HG03066 (cell line): Measurements from ENCODE around the gene SH3GLB1.
"Not testable (repeated sequence)": the region's sequence is repeated elsewhere in the genome, so short reads cannot be mapped to it uniquely, and the experiment has no call there.

ENCODE experiments used
- ATAC-seq: cut with Tn5 transposase; IDR thresholded peaks from one replicate; pipeline ENCODE4 v1.9.1; 2021; ENCODE audit warnings: low read depth; ENCODE audit not compliant: unreplicated experiment

The SH3GLB1 gene

GRCh38 chr1:86704458-86704971 lies at the start of gene SH3GLB1:
Gene SH3GLB1, plus strand, starts transcription at chr1:86704576. Its CDS starts 324 bp downstream, at chr1:86704900.
- peak; percentile 75 for ATAC-seq

GRCh38 chr1:86658381-86658780 lies 46.0 kb upstream of the SH3GLB1 start:
- ATAC-seq, result not testable (repeated sequence)

- no peak for ATAC-seq
Observed at GRCh38 chr1:86666368-86666767, 38.0 kb upstream of the SH3GLB1 start.

GRCh38 chr1:86687595-86687994 lies 16.8 kb upstream of the SH3GLB1 start:
- no peak for ATAC-seq

DNA sequence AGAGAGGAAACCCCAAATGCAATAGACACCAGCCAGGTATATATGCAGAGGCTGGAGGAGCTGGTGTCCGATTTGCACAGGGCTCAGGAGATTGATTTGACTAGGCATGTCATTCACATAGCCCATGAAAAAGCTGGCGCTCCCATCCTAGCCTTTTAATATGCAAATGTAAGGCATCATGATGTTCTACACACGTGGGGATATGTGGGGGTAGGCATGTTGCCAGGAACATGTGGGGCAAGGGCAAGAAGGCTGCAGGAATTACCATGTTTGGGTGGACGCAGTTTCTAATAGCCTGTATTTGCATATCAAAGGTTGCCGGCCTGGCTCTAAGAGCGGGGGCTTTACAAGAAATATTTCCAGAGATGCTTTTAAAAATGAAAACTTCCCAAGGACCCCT lies 11.7 kb upstream of the SH3GLB1 start:
- ATAC-seq, result no peak

GRCh38 chr1:86695400-86695799 lies 9.0 kb upstream of the SH3GLB1 start:
- ATAC-seq, result no peak

DNA sequence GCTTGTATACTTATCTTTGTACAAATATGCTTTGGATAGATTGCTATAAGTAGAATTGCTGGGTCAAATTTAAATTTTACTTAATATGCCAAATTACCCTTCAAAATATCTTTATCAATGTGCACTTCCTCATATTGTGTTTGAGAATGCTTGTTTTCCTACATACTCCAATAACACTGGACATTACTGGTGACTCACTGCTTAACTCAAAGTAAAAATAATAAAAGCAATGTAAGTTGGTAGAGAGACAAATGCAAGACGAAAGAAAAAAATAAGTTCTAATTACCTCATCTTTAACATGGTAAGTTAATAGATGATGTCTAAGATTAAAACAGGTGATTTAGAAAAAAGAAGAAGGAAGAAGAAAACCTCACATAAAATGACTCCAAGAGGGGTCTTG lies 7.9 kb upstream of the SH3GLB1 start:
- ATAC-seq, result no peak

DNA sequence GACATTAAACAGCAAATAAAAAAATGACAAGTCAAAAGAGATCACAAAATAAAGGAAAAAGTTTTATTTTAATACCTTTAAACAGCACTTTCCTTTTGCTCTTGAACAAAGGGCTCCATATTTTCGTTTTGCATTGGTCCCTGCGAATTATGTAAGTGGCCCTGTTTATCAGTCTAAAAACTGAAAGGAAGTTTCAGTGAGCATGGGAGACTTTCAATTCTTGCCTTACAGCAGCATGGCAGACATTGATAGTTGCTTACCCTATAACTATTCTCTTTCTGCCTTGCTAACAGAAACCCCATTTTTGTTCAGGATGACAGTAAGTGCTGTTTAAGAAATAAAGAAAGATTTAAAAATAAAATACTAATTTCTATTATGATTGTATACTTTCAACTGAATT lies 5.2 kb upstream of the SH3GLB1 start:
- no peak for ATAC-seq

- no peak for ATAC-seq
Observed at GRCh38 chr1:86701731-86702130, 2.6 kb upstream of the SH3GLB1 start.

DNA sequence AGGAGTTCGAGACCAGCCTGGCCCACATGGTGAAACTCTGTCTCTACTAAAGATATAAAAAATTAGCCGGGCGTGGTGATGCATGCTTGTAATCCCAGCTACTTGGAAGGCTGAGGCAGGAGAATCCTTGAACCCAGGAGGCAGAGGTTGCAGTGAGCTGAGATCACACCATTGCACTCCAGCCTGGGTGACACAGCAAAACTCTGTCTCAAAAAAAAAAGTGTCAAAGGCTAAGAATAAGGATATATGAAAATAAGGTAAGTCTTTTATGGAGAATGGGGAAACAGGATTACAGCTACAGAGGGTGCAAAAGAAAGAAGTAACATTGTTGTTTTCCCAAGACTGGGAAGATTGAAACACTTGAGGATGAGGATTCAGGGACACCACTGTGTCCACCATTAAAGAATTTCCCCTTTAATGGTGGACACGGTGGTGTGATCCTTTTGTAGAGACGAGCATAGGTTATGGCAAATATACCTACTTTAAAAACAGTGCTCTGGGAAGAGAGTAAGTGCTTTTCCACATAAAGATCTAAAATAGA lies 1.4 kb upstream of the SH3GLB1 start:
- not testable (repeated sequence) for ATAC-seq

DNA sequence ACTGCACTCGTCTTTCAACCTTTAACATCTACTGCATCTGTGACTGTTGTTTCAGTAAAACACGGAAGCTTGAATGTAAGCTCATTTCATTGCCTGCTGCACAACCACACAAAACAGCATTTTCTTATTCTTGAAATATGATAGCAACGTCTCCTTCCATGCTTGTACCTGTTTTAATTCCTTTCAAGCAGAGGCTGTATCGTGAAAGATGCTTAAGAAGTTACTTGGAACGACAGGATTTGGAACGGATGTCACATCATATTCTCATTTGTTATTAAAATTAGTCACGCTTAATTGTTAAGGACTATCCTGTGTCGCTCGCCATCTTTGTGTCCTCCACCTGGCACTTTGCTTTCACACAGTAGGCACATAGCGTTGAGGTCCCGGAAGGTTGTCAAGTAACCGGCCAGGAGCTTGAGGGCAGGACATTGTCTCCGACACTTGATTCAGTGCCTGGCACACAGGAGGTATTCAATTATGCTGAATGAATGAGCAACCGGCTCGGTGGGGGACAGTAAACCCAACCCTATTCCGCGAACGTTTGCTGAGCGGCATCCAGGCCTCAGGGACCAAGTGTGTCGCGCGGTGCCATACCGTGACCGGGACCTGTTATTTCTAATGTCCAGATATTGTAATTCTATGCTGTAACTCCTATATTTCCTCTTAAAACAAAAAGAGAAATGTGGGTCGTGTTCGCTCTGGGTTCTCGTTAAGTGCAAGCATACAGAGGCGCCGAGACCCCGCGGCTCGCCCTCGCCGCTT lies 499 bp upstream of the SH3GLB1 start:
- peak; percentile 31 for ATAC-seq

DNA sequence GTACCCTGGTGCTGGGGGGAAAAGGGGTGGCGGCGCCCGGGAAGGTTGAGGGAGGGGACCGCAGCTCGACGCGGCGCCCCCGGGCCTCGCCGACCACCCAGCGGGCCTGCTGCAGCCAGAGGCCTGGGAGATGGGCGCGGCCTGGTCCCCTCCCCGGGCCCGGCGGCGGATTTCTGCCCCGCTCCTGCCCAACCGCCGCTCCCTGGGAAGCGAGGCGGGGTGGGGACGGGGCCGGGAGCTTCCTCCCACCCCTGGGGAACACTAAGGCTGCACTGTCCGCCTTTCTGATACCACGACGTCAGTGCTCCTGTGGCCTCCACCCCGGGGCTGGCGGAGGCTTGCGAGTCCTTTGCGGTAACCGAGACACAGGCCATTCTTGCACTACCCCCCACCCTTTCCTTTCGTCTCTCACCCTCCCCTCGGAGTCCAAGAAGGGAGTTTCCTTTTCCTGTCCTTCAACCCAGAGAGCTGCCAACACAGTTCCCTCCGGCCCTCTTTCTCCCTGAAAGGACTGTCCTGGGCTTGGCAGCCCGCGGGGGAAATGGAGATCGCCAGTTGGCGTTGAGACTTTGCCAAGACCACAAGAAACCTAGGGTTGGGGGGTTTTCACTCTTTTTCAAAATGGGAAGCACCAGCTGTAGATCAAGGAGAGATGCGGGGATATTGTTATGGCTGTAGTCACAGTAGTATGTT lies 742 bp downstream of the SH3GLB1 start:
- ATAC-seq, result peak; percentile 35

DNA sequence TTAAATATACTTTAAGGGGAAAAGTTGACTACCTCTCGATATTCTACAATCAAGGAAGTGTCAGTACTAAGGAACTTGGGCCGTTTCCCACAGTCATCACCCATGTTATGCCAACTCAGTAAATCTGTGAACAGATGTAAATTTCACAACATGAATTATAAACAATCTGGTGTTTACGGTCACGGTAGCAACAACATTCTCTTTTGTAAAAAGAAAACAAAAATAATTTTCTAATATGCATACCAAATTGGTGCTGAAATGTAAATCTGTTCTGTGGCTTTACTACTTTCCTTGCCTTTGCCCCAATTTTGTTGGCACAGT lies 1.2 kb downstream of the SH3GLB1 start:
- ATAC-seq, result no peak

DNA sequence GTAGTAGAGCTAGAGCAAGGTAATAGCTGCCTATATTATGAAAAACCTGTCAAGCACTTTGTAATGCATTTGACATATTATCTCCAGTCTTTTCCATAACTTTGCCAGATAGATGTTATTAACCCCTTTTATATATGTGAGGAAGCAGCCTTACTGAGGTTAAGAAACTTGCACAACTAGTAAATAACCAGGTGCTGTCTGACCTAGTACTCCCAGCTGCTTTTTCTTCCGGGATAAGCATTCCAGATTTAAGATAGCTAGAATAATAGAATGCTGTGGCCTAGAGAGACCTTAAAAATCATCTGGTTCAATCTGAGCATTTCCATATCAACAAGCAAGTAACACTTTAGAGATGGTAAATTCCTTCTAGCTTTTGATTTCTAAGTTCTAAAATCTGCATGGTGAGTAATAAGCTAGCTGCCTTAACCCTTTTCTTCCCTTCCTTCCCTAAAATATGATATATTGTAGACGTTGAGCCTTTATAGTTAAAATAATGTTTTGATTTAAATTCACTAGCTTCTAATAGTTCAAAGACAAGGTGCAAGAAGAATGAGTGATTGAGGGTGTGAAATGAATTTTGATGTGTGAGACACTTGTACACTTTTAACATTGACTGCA lies 1.8 kb downstream of the SH3GLB1 start:
- no peak for ATAC-seq

DNA sequence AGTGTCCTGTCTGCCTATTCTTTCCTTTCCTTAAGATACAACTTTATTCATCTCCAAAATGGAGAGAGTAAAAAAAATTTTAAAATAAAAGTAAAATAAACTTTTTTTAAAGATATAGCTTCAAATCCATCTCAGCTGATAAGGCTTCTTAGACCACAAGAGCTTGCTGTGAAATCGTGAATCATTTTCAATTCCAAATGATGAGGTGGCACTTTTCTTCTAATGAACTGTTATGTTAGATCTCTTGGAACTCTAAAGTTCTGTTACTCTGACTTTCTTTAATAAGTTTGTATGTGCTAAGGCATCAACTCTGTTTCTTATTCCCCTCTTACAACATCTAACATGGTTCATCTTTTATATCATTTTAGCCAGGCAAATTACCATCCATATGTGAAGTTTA lies 4.5 kb downstream of the SH3GLB1 start:
- no peak for ATAC-seq

GRCh38 chr1:86712088-86712860 lies 7.9 kb downstream of the SH3GLB1 start:
- no peak for ATAC-seq

GRCh38 chr1:86713477-86713876 lies 9.1 kb downstream of the SH3GLB1 start:
- no peak for ATAC-seq

DNA sequence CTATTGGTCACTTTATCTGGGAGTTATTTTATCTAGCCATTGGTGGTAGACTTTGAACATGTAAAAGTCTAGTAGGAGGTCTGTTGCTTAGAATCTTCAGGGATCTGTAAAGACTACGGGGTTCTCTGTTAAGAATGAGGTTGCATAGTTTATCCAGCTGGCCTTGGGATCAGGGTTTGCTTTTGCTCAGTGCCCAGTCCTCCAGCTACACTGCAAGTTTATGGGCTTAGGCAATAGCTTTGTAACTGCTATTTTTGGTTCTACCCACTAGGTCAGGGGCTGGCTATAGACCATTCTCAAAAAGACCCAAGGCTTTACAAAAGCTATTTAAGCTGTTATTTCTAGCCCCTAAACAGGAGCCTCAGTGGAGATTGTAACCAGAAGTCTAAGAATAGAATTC lies 9.8 kb downstream of the SH3GLB1 start:
- no peak for ATAC-seq

DNA sequence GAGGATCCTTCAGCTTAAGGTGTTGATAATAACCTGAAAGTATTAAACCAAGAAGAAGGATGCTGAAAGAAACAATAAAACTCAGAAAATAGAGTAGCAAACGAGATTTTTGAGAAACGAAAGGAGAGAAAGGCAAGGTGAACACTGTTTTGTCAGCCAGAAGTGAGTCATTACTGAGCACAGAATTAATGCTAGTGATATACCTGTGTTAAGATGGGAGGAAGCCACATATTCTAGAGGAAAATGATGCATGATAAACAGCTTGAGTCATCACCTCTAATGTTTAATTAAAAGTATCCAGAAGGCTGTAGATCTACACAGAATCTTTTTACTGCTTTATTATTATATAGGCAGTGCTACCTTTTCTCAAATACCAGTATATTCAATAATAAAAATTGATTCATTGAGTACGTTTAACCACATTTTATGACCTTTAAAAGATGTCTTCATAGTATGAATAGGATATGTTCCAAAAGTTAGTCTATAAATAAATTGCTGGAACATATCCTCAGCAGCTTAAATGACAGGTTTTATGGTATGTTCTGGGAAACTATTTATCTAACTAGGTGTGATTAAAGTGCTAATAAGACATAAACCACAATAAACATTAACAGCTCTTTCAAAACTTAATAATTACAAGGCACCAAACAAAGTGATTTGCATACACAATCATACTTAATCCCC lies 10.3 kb downstream of the SH3GLB1 start:
- no peak for ATAC-seq

- ATAC-seq, result no peak
Observed at GRCh38 chr1:86718786-86719185, 14.4 kb downstream of the SH3GLB1 start.
